H1 (cell line): ENCODE data around the gene MMAB. TPM values are rescaled to one million over a fixed set of nuclear protein-coding genes. Genes with fewer than 3 reads are reported as not detected.

Experiments
- CTCF ChIA-PET: fragments of 300-600 bp; sonication (Branson Sonifier 250); formaldehyde crosslinking; loops from one replicate; lab custom pipeline; 2021; ENCODE audit not compliant: partially characterized antibody; lab: Charles Lee
- POLR2A ChIA-PET: fragments of 300-600 bp; sonication (Branson Sonifier 250); formaldehyde crosslinking; loops from one replicate; lab custom pipeline; 2021; ENCODE audit warnings: inconsistent platforms; ENCODE audit not compliant: partially characterized antibody; lab: Charles Lee
- DNase-seq, 2 experiments: peaks; one replicate each; pipeline versions ENCODE4 v3.0.0 to v3.0.0-alpha.2; 2010 to 2022; ENCODE audit warnings: low spot score in 2 of 2, low read depth in 1 of 2, mixed read lengths in 1 of 2
- FAIRE-seq: peaks from 2 replicates; lab custom pipeline; 2011; peaks lifted over from hg19 to GRCh38; lab: Jason Lieb, UNC
- H2AFZ ChIP-seq: 2 replicates; pipeline ENCODE4 v1.8.1; 2012; ENCODE audit warnings: low read length, inconsistent platforms
- H2AK5ac ChIP-seq: 2 replicates; pipeline ENCODE4 v1.6.1; 2013; ENCODE audit warnings: low read depth, low read length
- H2BK120ac ChIP-seq: replicated peaks from 2 replicates; pipeline ENCODE3; 2013; ENCODE audit warnings: low read depth, low read length, inconsistent platforms
- H2BK12ac ChIP-seq: 2 replicates; pipeline ENCODE4 v1.6.1; 2013; ENCODE audit warnings: low read depth, low read length
- H2BK15ac ChIP-seq: 2 replicates; pipeline ENCODE4 v1.6.1; 2013; ENCODE audit warnings: low read length
- H2BK20ac ChIP-seq: 2 replicates; pipeline ENCODE4 v1.6.1; 2013; ENCODE audit warnings: low read length
- H2BK5ac ChIP-seq: 2 replicates; pipeline ENCODE4 v1.6.1; 2013; ENCODE audit warnings: low read depth, low read length
- H3K14ac ChIP-seq: 2 replicates; pipeline ENCODE4 v1.6.1; 2013; ENCODE audit warnings: inconsistent platforms; ENCODE audit not compliant: insufficient read length
- H3K18ac ChIP-seq: 2 replicates; pipeline ENCODE4 v1.6.1; 2013; ENCODE audit warnings: low read length; ENCODE audit errors: extremely low read depth
- H3K23ac ChIP-seq: 2 replicates; pipeline ENCODE4 v1.6.1; 2013; ENCODE audit warnings: inconsistent platforms; ENCODE audit not compliant: insufficient read length
- H3K23me2 ChIP-seq: 2 replicates; pipeline ENCODE4 v1.6.1; 2013; ENCODE audit warnings: low read depth, low read length
- H3K27ac ChIP-seq: 2 replicates; pipeline ENCODE4 v1.6.1; 2011; ENCODE audit warnings: low read depth, low read length, inconsistent platforms
- H3K27me3 ChIP-seq, 4 experiments: replicated peaks in 1 of 4; 1 replicate in 1 of 4; 2 replicates in 3 of 4; pipeline versions ENCODE4 v1.6.1 to v1.8.1; 2011 to 2013; ENCODE audit warnings: low read length in 3 of 4, mild to moderate bottlenecking in 3 of 4, inconsistent platforms in 2 of 4, mixed read lengths in 2 of 4, moderate library complexity in 1 of 4; ENCODE audit not compliant: control insufficient read depth in 3 of 4, insufficient read depth in 3 of 4; ENCODE audit errors: extremely low read depth in 1 of 4
- H3K36me3 ChIP-seq, 4 experiments: 2 replicates each; pipeline versions ENCODE4 v1.6.1 to v1.8.1; 2011 to 2013; ENCODE audit warnings: mild to moderate bottlenecking in 4 of 4, low read length in 3 of 4, moderate library complexity in 2 of 4, control low read depth in 1 of 4, inconsistent platforms in 1 of 4; ENCODE audit not compliant: insufficient read depth in 4 of 4, control insufficient read depth in 2 of 4
- H3K4ac ChIP-seq: replicated peaks from 2 replicates; pipeline ENCODE3; 2013; ENCODE audit warnings: low read length, low read depth, mixed read lengths, inconsistent platforms; ENCODE audit not compliant: insufficient read length
- H3K4me1 ChIP-seq, 4 experiments: replicated peaks in 1 of 4; 1 replicate in 1 of 4; 2 replicates in 3 of 4; pipeline versions ENCODE4 v1.6.1 to v1.8.1; 2011 to 2013; ENCODE audit warnings: low read length in 3 of 4, inconsistent platforms in 2 of 4, mixed read lengths in 1 of 4; ENCODE audit not compliant: insufficient read depth in 4 of 4, control insufficient read depth in 3 of 4
- H3K4me2 ChIP-seq, 2 experiments: 2 replicates each; pipeline versions ENCODE4 v1.6.1 to v1.8.1; 2011 to 2013; ENCODE audit warnings: low read depth in 2 of 2, low read length in 2 of 2, control low read depth in 1 of 2, inconsistent platforms in 1 of 2, mild to moderate bottlenecking in 1 of 2; ENCODE audit not compliant: insufficient read depth in 1 of 2
- H3K4me3 ChIP-seq, 4 experiments: fragments of 200-600, 300-600 bp in 1 of 4; sonication (generic), shearing (Covaris generic), sonication (Bioruptor Twin) in 1 of 4; 2 replicates each; pipeline versions ENCODE4 v1.5.1 to v1.8.1; 2011 to 2016; ENCODE audit warnings: low read length in 4 of 4, low read depth in 3 of 4, control low read depth in 2 of 4, inconsistent platforms in 2 of 4, mild to moderate bottlenecking in 2 of 4, mixed read lengths in 1 of 4, moderate library complexity in 1 of 4; ENCODE audit not compliant: insufficient read depth in 2 of 4; ENCODE audit errors: extremely low read depth in 1 of 4
- H3K56ac ChIP-seq: replicated peaks from 2 replicates; pipeline ENCODE3; 2013; ENCODE audit warnings: low read depth, mild to moderate bottlenecking, mixed read lengths, low read length, inconsistent platforms; ENCODE audit not compliant: insufficient read length
- H3K79me1 ChIP-seq: 2 replicates; pipeline ENCODE4 v1.6.1; 2013; ENCODE audit warnings: low read depth, low read length, control low read depth
- H3K79me2 ChIP-seq, 2 experiments: 2 replicates each; pipeline versions ENCODE4 v1.6.1 to v1.8.1; 2012 to 2013; ENCODE audit warnings: low read length in 2 of 2, mild to moderate bottlenecking in 2 of 2, inconsistent platforms in 1 of 2; ENCODE audit not compliant: insufficient read depth in 2 of 2, control insufficient read depth in 1 of 2
- H3K9ac ChIP-seq, 4 experiments: replicated peaks in 1 of 4; 1 replicate in 1 of 4; 2 replicates in 3 of 4; pipeline versions ENCODE4 v1.6.1 to v1.8.1; 2011 to 2013; ENCODE audit warnings: low read depth in 3 of 4, low read length in 3 of 4, control low read depth in 2 of 4, mild to moderate bottlenecking in 2 of 4, moderate library complexity in 2 of 4, inconsistent platforms in 1 of 4; ENCODE audit errors: extremely low read depth in 1 of 4
- H3K9me3 ChIP-seq, 2 experiments: 2 replicates each; pipeline versions ENCODE4 v1.6.1 to v1.8.1; 2012 to 2013; ENCODE audit warnings: mild to moderate bottlenecking in 2 of 2, moderate library complexity in 2 of 2, control low read depth in 1 of 2, inconsistent platforms in 1 of 2, low read depth in 1 of 2, low read length in 1 of 2, mixed read lengths in 1 of 2; ENCODE audit not compliant: insufficient read depth in 2 of 2
- H4K20me1 ChIP-seq, 2 experiments: replicated peaks in 1 of 2; 2 replicates each; pipeline versions ENCODE3 to v1.8.1; 2011 to 2013; ENCODE audit warnings: inconsistent platforms in 2 of 2, low read length in 2 of 2, mild to moderate bottlenecking in 1 of 2; ENCODE audit not compliant: insufficient read depth in 2 of 2, control insufficient read depth in 1 of 2
- H4K5ac ChIP-seq: 2 replicates; pipeline ENCODE4 v1.6.1; 2013; ENCODE audit warnings: low read length, low read depth, mixed read lengths, inconsistent platforms; ENCODE audit not compliant: insufficient read length
- H4K8ac ChIP-seq: 2 replicates; pipeline ENCODE4 v1.8.0; 2013; ENCODE audit warnings: mild to moderate bottlenecking, moderate library complexity, low read length, inconsistent platforms; ENCODE audit not compliant: insufficient read depth; ENCODE audit errors: extremely low read depth
- H4K91ac ChIP-seq: replicated peaks from 2 replicates; pipeline ENCODE3; 2013; ENCODE audit warnings: low read length, mixed read lengths, inconsistent platforms; ENCODE audit not compliant: insufficient read length
- ATF3 ChIP-seq: IDR thresholded peaks from 2 replicates; pipeline ENCODE4 v1.6.1; 2011; ENCODE audit warnings: low read depth, mild to moderate bottlenecking, low read length; ENCODE audit not compliant: insufficient read depth
- CBX8 ChIP-seq: fragments of 300-800, 300-1000 bp; sonication (generic); IDR thresholded peaks from 2 replicates; pipeline ENCODE4 v1.7.1; 2016; ENCODE audit warnings: low read depth, low read length, borderline replicate concordance
- CTBP2 ChIP-seq: IDR thresholded peaks from 2 replicates; pipeline ENCODE4 v1.7.0; 2011; ENCODE audit warnings: borderline replicate concordance, mild to moderate bottlenecking, moderate library complexity, mixed read lengths, low read length; ENCODE audit not compliant: insufficient read depth, insufficient read length
- RXRA ChIP-seq: IDR thresholded peaks from 2 replicates; pipeline ENCODE4 v1.6.1; 2011; ENCODE audit warnings: low read depth, mild to moderate bottlenecking, low read length, moderate library complexity; ENCODE audit not compliant: insufficient read depth
- SP1 ChIP-seq: IDR thresholded peaks from 2 replicates; pipeline ENCODE4 v1.6.1; 2011; ENCODE audit warnings: low read depth, low read length
- SRF ChIP-seq: IDR thresholded peaks from 2 replicates; pipeline ENCODE4 v1.6.1; 2011; ENCODE audit warnings: mild to moderate bottlenecking, low read depth, low read length, moderate library complexity
- WGBS, 2 experiments: shearing (Covaris generic) in 1 of 2; methylation state at CpG; one replicate each; pipeline versions ENCODE4 v1.1.6 to v1.1.7; 2013 to 2015; ENCODE audit warnings: low lambda C conversion rate in 2 of 2, mixed read lengths in 2 of 2, inconsistent platforms in 1 of 2, low coverage in 1 of 2, missing lambda C conversion rate in 1 of 2; ENCODE audit not compliant: insufficient replicate concordance in 2 of 2, insufficient coverage in 1 of 2, insufficient read length in 1 of 2; ENCODE audit errors: extremely low coverage in 1 of 2, missing lambda C conversion rate in 1 of 2; 5-methylcytosine and 5-hydroxymethylcytosine counted together
- polyA plus RNA-seq, 7 experiments: library from polyadenylated mRNA; depleted of rRNA in 3 of 7; stranded (reverse) in 5 of 7; unstranded in 2 of 7; fragments of >200 nt in 5 of 7; fragments of 200-250 nt in 2 of 7; gene quantifications; 1 replicate in 5 of 7; 2 replicates in 1 of 7; 4 replicates in 1 of 7; pipeline versions ENCODE4 v1.2.1 to v1.2.3, GENCODE V29; 2011 to 2013; ENCODE audit warnings: missing spikeins in 2 of 7, mixed read lengths in 2 of 7
- total RNA-seq: library from RNA; stranded (reverse); fragmentation: NEBNext Ultra II Directional; extraction: Animal tissue kit (Norgen Biotek cat#: 25700); gene quantifications from 2 replicates; pipeline ENCODE4 v1.2.1, GENCODE V29; 2021

The MMAB gene
- total and polyA plus RNA-seq, 2 of the 8 experiments (the other 6 are each of a cell fraction or from before 2014, with no cell fraction given): 12.9 to 18.5 TPM

DNA sequence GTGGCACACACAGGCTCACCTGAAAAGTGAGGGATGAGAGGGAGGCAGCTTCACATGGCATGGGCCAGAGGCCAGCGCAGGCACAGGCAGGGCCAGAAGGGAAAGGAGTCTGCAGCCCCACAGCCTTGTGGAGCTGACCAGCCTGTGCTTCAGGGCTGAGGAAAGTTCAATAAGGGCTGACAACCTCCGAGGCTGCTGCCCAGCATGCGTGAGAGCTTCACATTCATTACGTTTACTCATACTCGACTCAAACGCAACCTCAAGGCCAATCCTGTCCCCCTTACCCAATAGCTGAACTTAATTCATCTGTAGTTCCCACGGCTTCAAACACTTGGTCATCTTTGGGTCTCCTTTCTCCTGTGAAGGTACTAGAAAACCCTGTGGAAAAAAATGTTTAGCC, 4.8 kb downstream of the MMAB start:
- TF ChIP-seq CTBP2 (no peak), CBX8 (no peak), RXRA (no peak), SRF (no peak), SP1 (no peak), ATF3 (no peak)
- WGBS, 2 experiments: 76% methylated on average over 6 of the region's 7 CpGs; no CpG with 5 or more reads in 1 of the 2 experiments
- no peak overlapping the region for H4K5ac ChIP-seq
- no peak overlapping the region for H2AFZ ChIP-seq
- no peak overlapping the region for H3K14ac ChIP-seq
- H2BK20ac ChIP-seq: no peak overlapping the region
- no peak overlapping the region for H3K9ac ChIP-seq
- H4K8ac ChIP-seq: no peak overlapping the region
- H3K79me2 ChIP-seq: no peaks in the 10 kb centered on the region
- DNase-seq (no peak), FAIRE-seq (no peak)
- peaks cover 2 to 18% (median 8%) of the 10 kb centered on the region in 4 experiments; a peak in 4 of 8 replicates for H3K36me3 ChIP-seq
- no peaks in the 10 kb centered on the region for H3K23me2 ChIP-seq
- CTCF ChIA-PET: interaction anchor here (1.6 to 6.1 kb wide), 2 partner anchors 29 to 50 kb away, joined by 5 to 40 read pairs; no protein-coding TSS in a partner anchor
- no peaks in the 10 kb centered on the region for H3K27me3 ChIP-seq
- H3K4ac ChIP-seq: no peak overlapping the region
- H2BK12ac ChIP-seq: no peak overlapping the region
- no peaks in the 10 kb centered on the region for H4K20me1 ChIP-seq
- POLR2A ChIA-PET: interaction anchor here (1.3 to 1.6 kb wide), 2 partner anchors 9 to 26 kb away, joined by 3 to 5 read pairs; no protein-coding TSS in a partner anchor
- no peak overlapping the region for H2BK5ac ChIP-seq
- no peak overlapping the region for H3K23ac ChIP-seq
- no peaks in the 10 kb centered on the region for H3K9me3 ChIP-seq
- H2AK5ac ChIP-seq: no peak overlapping the region
- H3K79me1 ChIP-seq: no peaks in the 10 kb centered on the region
- no peak overlapping the region for H3K56ac ChIP-seq
- no peak overlapping the region for H3K4me2 ChIP-seq
- H2BK15ac ChIP-seq: no peak overlapping the region
- peaks cover 0 to 2% (median 0%) of the 10 kb centered on the region in 4 experiments; a peak in 1 of 7 replicates for H3K4me1 ChIP-seq
- no peak overlapping the region for H3K27ac ChIP-seq
- H3K4me3 ChIP-seq: no peak overlapping the region
- no peak overlapping the region for H2BK120ac ChIP-seq
- no peak overlapping the region for H3K18ac ChIP-seq
- H4K91ac ChIP-seq: no peak overlapping the region
